GM18951 (cell line): ENCODE data around the gene ANKRD2.

Experiments used
- POLR2A ChIP-seq: IDR thresholded peaks from 4 replicates; pipeline ENCODE4 v1.6.1; 2011; ENCODE audit warnings: mild to moderate bottlenecking; ENCODE audit not compliant: insufficient read length, insufficient read depth; ENCODE audit errors: extremely low read depth
- in situ Hi-C: fragments of 300-500 bp; cut with MboI; formaldehyde crosslinking; loops from one replicate; pipeline ENCODE4 v1.12.0; 2022; ENCODE audit warnings: low sequenced_read_pairs, mixed read lengths, inconsistent platforms; ENCODE audit not compliant: unreplicated experiment

Gene ANKRD2

GRCh38 chr10:97584798-97585438 is 12.3 kb downstream of the ANKRD2 start:
- TF ChIP-seq POLR2A = no peak
- in situ Hi-C loops = no loop called here

- TF ChIP-seq POLR2A = no peak
Observed at GRCh38 chr10:97585439-97585811, 12.8 kb downstream of the ANKRD2 start.

DNA sequence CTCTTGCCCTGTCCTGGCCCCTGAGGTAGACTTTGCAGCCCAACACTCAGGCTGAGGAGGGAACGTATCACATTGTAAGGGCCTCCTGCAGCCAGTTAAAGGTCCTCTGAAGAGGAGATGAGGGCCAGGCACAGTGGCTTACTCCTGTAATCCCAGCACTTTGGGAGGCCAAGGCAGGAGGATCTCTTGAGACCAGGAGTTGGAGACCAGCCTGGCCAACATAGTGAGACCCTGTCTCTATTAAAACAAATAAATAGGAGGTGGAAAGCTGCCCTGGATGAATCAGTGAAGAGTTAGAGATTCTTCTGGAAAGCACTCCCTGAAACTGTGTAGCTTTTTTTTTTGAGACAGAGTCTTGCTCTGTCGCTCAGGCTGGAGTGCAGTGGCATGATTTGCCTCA is 14.6 kb downstream of the ANKRD2 start:
- in situ Hi-C loops = no loop called here
- no peak for TF ChIP-seq POLR2A

More at GRCh38 chr10:97585439-97585811, 12.8 kb downstream of the ANKRD2 start:
- in situ Hi-C loops = no loop called here

GRCh38 chr10:97589479-97589878 is 16.9 kb downstream of the ANKRD2 start, which contains the start of gene C10orf62:
Gene C10orf62 (plus strand): TSS chr10:97589721. CDS start chr10:97589898, 177 bp downstream.
- in situ Hi-C loops = no loop called here

GRCh38 chr10:97590082-97590747 is 17.6 kb downstream of the ANKRD2 start:
- in situ Hi-C loops = no loop called here
- TF ChIP-seq POLR2A = no peak

More at GRCh38 chr10:97589479-97589878, 16.9 kb downstream of the ANKRD2 start, which contains the start of gene C10orf62:
- no peak for TF ChIP-seq POLR2A

GRCh38 chr10:97590748-97591495 is 18.3 kb downstream of the ANKRD2 start:
- in situ Hi-C loops = no loop called here
- TF ChIP-seq POLR2A = no peak

DNA sequence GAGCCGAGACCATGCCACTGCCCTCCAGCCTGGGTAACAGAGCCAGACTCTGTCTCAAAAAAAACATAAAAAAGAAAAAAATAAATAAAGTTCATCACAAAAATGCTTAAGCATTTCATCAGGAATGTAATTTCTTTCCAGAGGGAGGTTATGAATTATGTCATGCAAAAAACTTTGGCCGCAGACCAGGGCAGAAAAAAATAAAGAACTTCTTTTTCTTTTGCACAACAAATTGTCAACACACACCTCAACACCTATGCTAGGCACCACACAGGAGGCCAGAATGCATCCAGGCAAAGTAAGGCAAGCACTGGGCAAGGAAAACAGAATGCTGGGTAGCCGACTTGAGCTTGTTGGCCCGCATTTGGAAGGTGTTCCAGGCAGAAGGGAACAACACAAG is 20.8 kb downstream of the ANKRD2 start:
- in situ Hi-C loops = no loop called here
- no peak for TF ChIP-seq POLR2A

- in situ Hi-C loops = no loop called here
- no peak for TF ChIP-seq POLR2A
Observed at GRCh38 chr10:97596101-97597082, 23.8 kb downstream of the ANKRD2 start.

DNA sequence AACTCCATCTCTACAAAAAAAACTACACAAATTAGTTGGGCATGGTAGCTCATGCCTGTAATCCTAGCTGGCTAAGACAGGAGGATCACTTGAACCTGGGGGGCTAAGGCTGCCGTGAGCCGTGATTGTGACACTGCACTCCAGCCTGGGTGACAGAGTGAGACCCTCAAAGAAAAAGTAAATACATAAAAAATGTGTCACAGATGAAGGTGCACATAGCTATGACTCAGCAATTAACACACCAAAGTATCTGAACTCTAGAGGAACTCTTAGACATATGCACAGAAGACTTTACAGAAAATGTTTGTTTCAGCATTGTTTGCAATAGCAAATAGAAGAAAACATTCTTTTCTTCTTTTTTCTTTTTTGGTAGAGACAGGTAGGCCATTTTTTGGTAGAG is 25.2 kb downstream of the ANKRD2 start:
- in situ Hi-C loops = no loop called here
- no peak for TF ChIP-seq POLR2A

DNA sequence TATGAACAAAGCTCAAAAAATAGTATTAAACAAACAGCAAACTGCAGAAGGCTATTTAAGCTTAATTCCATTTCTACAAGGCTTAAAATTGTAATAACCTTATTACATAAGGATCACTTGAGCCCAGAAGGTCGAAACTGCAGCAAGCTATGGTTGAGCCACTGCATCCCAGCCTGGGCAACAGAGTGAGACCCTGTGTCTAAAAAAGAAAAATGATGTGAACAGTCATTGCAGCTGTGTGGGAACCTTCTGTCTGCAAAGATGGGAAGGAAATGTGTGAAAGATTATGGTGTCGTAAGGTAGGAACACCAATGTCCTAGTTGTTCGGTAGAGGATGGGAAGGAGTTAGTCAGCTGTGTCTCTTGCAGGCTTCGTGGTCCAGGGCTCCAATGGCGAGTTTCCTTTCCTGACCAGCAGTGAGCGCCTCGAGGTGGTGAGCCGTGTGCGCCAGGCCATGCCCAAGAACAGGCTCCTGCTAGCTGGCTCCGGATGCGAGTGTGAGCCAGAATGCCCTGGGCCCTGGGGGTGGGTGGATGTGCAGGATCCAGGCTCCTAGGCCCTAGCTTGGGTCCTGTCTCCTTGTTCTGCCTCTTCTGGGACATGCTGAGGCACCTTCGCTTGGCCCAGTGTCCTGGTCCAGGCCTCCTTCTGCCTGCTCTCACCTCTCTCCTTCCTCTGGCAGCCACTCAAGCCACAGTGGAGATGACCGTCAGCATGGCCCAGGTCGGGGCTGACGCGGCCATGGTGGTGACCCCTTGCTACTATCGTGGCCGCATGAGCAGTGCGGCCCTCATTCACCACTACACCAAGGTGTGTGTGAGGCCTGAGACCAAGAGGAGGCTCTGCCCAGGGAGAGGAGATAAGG is 26.1 kb downstream of the ANKRD2 start:
- in situ Hi-C loops = no loop called here
- no peak for TF ChIP-seq POLR2A

- in situ Hi-C loops = no loop called here
- no peak for TF ChIP-seq POLR2A
Observed at GRCh38 chr10:97599272-97599619, 26.7 kb downstream of the ANKRD2 start.

DNA sequence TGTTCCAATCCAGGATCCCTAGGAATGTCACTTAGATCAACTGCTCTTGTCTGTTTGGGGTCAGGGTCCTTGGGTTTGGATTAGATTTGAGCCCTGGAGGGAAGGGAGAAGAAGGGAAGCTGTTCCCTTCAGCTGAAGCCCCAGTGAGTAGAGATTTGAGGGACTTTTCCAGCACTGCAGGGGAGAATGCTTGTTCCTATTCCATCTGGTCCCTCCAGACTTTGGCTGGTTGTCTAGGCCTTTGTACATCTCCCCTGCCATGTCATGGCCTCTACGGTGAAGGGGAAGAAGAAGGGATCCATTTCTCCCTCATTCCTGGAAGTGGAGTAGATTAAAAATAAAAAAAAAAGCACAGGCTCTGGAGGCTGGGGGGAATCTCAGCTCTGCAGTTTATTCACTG is 28.0 kb downstream of the ANKRD2 start:
- in situ Hi-C loops = no loop called here
- no peak for TF ChIP-seq POLR2A
